GM04504 (cell line): Measurements from ENCODE around the gene FAM163A.
"Not testable (repeated sequence)": the region's sequence is repeated elsewhere in the genome, so short reads cannot be mapped to it uniquely, and the experiment has no call there.

ENCODE experiments used
- DNase-seq: peaks from one replicate; pipeline ENCODE4 v3.0.0-alpha.2; 2012; ENCODE audit warnings: low read depth

Gene FAM163A

GRCh38 chr1:179816196-179816960 lies 73.3 kb downstream of the FAM163A start:
- no peak for DNase-seq

GRCh38 chr1:179817056-179817455 lies 74.0 kb downstream of the FAM163A start:
- DNase-seq, result no peak

GRCh38 chr1:179817789-179818188 lies 74.7 kb downstream of the FAM163A start:
- peak; percentile 15 for DNase-seq

- DNase-seq, result no peak
Measured at GRCh38 chr1:179818260-179818659, 75.2 kb downstream of the FAM163A start.

- DNase-seq, result no peak
Measured at GRCh38 chr1:179818743-179819173, 75.7 kb downstream of the FAM163A start.

- DNase-seq, result no peak
Measured at GRCh38 chr1:179820226-179820970, 77.3 kb downstream of the FAM163A start.

GRCh38 chr1:179821524-179821923 lies 78.4 kb downstream of the FAM163A start:
- DNase-seq, result no peak

- no peak for DNase-seq
Measured at GRCh38 chr1:179822065-179822464, 79.0 kb downstream of the FAM163A start.

GRCh38 chr1:179823693-179824092 lies 80.6 kb downstream of the FAM163A start:
- no peak for DNase-seq

- DNase-seq, result no peak
Measured at GRCh38 chr1:179824265-179824664, 81.2 kb downstream of the FAM163A start.

- no peak for DNase-seq
Measured at GRCh38 chr1:179825206-179825605, 82.1 kb downstream of the FAM163A start.

- DNase-seq, result no peak
Measured at GRCh38 chr1:179825798-179826460, 82.8 kb downstream of the FAM163A start.

GRCh38 chr1:179826626-179827280 lies 83.7 kb downstream of the FAM163A start:
- no peak for DNase-seq

- DNase-seq, result no peak
Measured at GRCh38 chr1:179828554-179829110, 85.5 kb downstream of the FAM163A start.

- no peak for DNase-seq
Measured at GRCh38 chr1:179831225-179831624, 88.1 kb downstream of the FAM163A start.

- no peak for DNase-seq
Measured at GRCh38 chr1:179831852-179832699, 89.0 kb downstream of the FAM163A start.

- DNase-seq, result not testable (repeated sequence)
Measured at GRCh38 chr1:179836686-179837445, 93.8 kb downstream of the FAM163A start.

- DNase-seq, result no peak
Measured at GRCh38 chr1:179840107-179840506, 97.0 kb downstream of the FAM163A start.

- DNase-seq, result no peak
Measured at GRCh38 chr1:179848233-179848632, 105.1 kb downstream of the FAM163A start.

- DNase-seq, result no peak
Measured at GRCh38 chr1:179853102-179853501, 110.0 kb downstream of the FAM163A start.
